Hematopoietic multipotent progenitor cell treated with erythropoietin and hydrocortisone succinate and interleukin-3 and kit ligand, for 8 days (in vitro differentiated cells): ENCODE measurements around the gene GSTO2.
"Not testable (repeated sequence)": the region's sequence is repeated elsewhere in the genome, so short reads cannot be mapped to it uniquely, and the experiment has no call there.

Source experiments
- DNase-seq: peaks from one replicate; pipeline ENCODE4 v3.0.0-alpha.2; 2015

Gene GSTO2

DNA sequence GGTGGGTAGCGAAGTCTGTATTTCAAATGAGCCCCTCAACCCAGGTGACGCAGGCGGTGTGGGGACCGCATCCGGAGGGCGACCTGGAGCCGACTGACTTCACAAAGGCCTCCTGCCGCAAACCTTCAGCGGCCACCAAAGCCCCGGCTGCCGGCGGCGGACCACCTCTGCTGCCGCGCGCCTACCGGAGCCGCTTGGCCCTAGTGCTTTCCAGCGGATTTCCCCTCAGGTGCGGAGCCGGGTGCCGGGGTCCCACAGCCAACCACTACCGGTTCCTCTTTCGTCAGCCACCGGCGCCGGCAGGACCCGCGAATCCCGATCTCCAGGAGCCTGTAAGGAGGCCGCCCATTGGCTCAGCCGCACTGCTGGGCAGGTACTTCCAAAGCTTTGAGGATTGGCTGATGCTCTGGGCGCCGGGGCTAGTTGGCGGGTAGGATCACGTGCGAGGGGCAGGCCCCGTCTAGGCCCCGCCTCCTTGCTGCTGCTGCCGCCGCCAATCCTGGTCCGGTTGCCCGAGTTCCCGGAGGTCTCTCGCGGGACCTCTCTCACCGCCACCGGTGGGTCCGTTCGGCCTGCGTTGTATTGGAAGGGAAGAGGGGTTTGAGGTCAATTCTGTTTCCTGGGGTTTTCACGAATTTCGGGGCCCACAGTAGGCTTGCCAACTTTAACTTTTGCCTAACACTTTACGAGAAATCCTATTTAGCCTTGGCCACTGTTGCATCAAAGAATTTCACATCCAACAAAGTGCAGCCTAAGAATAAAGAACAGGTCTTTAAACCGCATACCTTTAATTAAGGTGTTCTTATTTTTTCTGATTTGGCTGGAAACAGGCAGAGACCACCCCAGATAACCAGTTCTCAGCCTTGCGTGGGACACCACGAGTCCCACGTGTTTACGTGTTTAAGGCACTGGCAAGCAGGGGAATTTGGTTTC lies at the start of gene GSTO2:
GSTO2 (plus strand) TSS at position 472 of the 933 bp plus-strand sequence. CDS start 5,732 bp downstream, outside the sequence.
- DNase-seq, result peak; percentile 99

DNA sequence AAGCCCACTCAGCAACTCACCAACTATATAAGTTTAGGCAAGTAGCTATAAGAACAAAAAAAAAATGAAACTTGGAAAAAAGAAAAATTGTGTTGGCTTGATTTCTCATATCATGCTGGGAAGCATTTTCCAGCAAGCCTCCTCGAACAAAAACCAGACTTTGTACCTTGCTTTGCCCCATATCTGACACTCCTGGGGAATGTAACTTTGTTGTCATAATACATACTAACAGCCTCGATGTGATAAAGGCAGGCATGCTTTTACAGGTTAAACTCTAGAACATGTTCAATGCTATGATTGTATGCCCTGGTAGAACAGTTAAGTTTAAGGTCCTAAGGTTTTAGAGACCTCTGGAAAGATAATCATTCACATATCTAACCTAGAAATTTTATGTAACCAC lies 48.5 kb upstream of the GSTO2 start:
- DNase-seq, result no peak

GRCh38 chr10:104223304-104223703 lies 45.7 kb upstream of the GSTO2 start:
- no peak for DNase-seq

GRCh38 chr10:104230490-104230889 lies 38.5 kb upstream of the GSTO2 start:
- no peak for DNase-seq

GRCh38 chr10:104231784-104232612 lies 37.0 kb upstream of the GSTO2 start, which contains the start of gene CFAP43:
Gene CFAP43, minus strand, starts transcription at chr10:104232364. Its CDS starts 118 bp downstream, at chr10:104232246.
- peak; percentile 98 for DNase-seq

DNA sequence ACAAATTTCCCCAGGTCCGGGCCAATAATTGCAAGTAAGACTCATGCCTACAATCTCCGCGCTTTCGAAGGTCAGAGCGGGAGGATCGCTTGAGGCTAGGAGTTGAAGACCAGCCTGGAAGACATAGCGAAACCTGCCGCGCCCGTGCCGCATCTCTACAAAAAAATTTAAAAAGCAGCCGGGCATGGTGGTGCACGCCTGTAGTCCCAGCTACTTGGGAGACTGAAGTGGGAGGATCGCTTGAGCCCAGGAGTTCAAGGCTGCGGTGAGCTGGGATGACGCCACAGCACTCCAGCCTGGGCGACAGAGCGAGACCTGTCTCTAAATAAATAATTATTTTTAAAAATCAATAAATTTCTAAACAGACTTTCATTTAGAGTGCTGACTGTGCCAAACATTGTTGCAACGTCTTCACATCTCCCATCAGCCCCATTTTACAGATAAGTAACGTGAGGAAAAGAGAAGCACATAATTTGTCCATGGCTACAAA lies 36.3 kb upstream of the GSTO2 start:
- DNase-seq, result no peak

DNA sequence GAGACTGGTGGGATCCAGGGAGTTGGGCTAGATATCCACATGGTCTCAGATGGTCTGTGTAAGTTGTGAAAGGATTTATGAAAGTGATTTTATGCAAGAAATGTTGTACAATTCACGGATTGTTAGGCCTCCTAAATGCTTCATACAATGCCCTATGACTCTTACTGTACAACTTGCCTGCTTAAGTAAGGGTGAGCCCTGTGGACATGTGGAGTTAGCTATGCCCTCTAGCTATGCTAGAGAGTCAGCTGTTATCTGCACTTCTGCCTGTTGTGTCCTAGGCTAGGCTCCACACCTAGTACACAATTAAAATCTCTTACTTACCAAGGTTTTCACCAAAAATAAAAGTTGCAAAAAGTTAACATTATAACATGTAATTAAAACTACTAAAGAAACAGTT lies 35.2 kb upstream of the GSTO2 start:
- DNase-seq, result peak; percentile 48

- DNase-seq, result no peak
These were observed 34.0 kb upstream of the GSTO2 start for GRCh38 chr10:104234934-104235333.

- DNase-seq, result no peak
These were observed 33.2 kb upstream of the GSTO2 start for GRCh38 chr10:104235801-104236200.

DNA sequence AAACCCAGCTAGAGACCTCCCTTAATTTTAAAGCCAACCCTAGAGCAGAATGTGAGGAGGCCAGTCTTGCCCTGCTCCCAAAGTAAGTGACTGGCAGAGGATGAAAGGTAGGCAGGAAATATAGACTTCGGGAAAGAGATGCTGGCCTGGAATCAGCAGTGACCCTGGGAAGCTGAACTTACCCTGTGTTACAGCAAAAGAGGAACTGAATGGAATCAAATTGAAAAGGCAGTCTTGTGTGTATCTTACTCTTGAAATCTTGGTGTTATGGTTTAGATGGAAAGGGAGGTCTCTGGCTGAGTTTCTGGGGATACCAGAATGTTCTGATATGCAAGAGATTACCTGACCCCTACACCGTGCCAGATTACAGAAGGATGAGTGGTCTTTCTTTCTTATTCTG lies 28.9 kb upstream of the GSTO2 start:
- DNase-seq, result no peak

DNA sequence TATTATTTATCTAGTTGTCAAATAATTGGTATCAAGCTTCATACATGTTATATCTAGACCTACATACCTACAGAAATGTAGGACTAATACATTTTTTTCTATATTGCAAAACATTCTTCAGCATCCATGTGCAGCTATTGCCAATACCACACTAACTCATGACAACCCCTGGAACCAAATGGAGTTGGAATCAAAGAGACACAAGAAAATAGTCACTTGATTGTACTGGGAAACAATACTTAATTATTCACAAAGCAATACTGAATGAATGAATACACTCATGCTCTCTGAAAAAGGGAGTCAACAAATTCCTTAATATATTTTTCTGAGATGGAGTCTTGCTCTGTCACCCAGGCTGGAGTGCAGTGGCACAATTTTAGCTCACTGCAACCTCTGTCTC lies 26.4 kb upstream of the GSTO2 start:
- no peak for DNase-seq

DNA sequence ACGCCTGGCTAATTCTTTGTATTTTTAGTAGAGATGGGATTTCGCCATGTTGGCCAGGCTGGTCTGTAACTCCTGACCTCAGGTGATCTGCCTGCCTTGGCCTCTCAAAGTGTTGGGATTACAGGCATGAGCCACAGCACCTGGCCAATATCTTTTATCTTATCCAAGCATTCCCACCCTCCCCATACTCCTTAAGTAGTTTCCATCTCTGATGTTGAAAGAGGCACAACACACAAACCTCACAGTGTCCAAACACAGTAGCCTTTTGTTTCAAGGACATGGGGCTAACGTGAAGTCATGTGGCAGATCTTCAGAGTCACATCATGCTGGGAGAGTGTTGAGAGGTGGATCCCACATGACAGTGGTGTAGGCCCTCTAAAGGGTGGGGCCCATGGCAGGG lies 26.0 kb upstream of the GSTO2 start:
- not testable (repeated sequence) for DNase-seq

DNA sequence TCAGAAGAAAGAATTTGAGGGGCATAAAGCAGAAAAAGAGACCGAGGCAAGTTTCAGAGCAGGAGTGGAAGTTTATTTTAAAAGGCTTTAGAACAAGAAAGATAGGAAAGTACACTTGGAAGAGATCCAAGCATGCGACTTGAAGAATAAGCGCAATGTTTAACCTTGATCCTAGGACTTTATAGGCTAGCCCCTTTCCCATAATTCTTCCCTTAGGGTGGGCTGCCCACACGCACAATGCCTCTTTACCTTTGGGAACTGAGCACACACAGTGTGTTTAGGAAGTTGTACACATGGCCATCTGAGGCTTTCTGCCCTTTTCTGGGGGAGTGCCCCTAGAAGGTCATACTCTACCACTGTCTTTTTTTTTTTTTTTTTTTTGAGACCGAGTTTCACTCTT lies 25.5 kb upstream of the GSTO2 start:
- no peak for DNase-seq

GRCh38 chr10:104245066-104245632 lies 23.8 kb upstream of the GSTO2 start:
- DNase-seq, result no peak

DNA sequence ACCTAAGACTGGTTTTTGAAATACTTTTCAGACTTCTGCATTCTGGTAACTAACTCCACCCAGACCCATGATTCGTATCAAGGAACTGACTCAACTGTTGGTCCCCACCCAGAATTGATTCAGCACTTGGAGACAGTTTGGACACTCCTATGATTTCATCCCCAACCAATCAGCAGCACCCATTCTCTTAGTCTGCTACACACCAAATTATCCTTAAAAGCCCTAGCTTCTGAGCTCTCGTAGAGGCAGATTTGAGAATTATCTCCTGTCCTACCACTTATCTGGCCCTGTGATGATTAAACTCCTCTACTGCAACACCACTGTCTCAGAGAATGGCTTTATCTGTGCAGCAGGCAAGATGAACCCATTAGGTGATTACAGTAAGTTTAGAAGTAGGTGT lies 22.0 kb upstream of the GSTO2 start:
- peak; percentile 100 for DNase-seq

DNA sequence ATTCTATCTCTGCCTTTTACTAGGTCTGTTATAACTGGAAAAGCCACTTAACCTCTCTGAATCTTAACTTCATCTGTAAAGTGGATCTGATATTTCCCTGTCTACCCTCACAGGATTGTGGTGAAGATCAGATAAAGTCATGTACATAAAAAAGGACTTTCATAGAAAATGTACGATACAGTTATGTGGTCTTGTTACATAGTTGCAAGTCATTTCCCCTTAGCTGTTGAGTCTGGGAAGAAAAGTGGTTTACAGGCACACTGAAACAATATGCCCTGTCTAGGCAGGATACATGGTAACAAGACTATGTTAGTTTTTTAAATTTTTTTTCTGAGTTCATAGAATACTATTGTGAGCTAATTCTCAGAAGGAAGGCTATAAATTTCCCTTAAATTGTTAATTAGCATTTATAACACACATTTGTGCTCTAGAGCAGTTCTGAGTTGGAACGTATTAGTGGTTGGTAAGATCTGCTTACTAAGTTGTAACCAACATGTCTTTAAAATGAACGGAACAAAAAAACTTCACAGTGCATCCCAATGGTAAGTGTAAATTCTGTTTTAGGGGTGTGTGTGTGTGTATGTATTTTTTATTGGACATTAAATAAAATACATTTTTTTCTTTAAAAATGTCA lies 21.4 kb upstream of the GSTO2 start:
- peak; percentile 77 for DNase-seq

DNA sequence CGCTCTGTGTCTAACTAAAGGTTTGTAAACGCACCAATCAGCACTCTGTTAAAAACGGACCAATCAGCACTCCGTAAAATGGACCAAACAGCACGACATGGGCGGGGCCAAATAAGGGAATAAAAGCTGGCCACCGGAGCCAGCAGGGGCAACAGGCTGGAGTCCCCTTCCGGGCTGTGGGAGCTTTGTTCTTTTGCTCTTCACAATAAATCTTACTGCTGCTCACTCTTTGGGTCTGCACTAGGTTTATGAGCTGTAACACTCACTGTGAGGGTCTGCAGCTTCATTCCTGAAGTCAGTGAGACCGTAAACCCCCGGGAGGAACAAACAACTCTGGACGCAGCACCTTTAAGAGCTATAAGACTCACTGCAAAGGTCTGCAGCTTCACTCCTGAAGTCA lies 20.1 kb upstream of the GSTO2 start:
- not testable (repeated sequence) for DNase-seq

- DNase-seq, result no peak
These were observed 18.6 kb upstream of the GSTO2 start for GRCh38 chr10:104250371-104250770.

- DNase-seq, result no peak
These were observed 17.5 kb upstream of the GSTO2 start for GRCh38 chr10:104251443-104251842.

GRCh38 chr10:104252368-104252767 lies 16.6 kb upstream of the GSTO2 start:
- DNase-seq, result peak; percentile 68

- peak; percentile 94 for DNase-seq
These were observed 15.9 kb upstream of the GSTO2 start for GRCh38 chr10:104253106-104253505.

- no peak for DNase-seq
These were observed 15.2 kb upstream of the GSTO2 start for GRCh38 chr10:104253606-104254410.
